Umbilical cord (tissue), 2 donors: ENCODE data around the gene MYL2. TPM values are rescaled to one million over a fixed set of nuclear protein-coding genes. Genes with fewer than 3 reads are reported as not detected.

Experiments used
- DNase-seq: peaks from one replicate; pipeline ENCODE4 v3.0.0-alpha.2; 2015; ENCODE audit warnings: low spot score
- total RNA-seq: library from RNA; depleted of rRNA; stranded (reverse); fragments of >200 nt; gene quantifications from one replicate; pipeline ENCODE4 v1.2.3, GENCODE V29; 2014; ENCODE audit warnings: low replicate concordance; ENCODE audit not compliant: insufficient read depth

Gene MYL2
- total RNA-seq, 1 donor from 2014 or later: not detected

DNA sequence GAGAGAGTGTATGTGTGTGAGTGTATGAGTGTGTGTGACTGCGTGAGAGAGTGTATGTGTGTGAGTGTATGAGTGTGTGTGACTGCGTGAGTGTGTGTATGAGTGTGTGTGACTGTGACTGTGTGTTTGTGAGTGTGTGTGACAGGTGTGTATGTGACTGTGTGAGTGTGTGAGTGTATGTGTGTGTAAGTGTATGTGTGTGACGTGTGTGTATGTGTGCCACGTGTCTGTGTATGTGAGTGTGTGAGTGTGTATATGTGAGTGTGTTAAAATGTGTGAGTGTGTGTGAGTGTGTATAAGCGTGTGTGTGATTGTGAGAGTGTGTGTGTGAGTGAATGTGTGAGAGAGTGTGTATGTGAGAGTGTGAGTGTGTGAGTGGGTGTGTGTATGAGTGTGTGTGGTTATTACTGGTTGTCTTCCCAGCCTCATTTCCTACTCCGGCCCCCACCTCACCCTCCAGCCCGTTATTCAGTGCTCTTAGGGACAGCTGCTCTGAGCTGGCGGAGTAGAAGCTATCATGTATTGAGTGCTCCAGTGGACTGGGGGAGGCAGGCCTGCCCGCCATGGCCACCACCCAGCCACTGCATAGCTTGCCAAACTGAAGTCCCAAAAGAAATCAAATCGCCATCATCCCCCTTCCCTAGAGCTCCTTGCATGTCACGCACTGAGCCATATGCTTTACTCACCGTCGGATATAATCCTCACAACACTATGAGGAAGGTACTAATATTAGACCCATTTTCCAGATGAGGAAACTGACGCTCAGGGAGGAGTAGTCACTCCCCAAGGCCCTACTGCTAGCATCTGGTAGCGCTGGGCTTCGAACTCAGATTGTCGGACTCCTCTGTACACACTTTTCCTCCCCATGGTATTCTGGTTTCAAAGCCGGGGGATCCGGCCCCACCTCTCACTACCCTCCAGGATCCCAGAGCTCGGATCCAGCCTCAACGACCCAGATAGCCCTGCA is 10.3 kb upstream of the MYL2 start:
- DNase-seq: no peak

- no peak for DNase-seq
Observed at GRCh38 chr12:110929818-110930217, 9.4 kb upstream of the MYL2 start.

GRCh38 chr12:110928700-110929099 is 8.3 kb upstream of the MYL2 start:
- no peak for DNase-seq

GRCh38 chr12:110927546-110927945 is 7.2 kb upstream of the MYL2 start:
- no peak for DNase-seq

GRCh38 chr12:110923692-110924334 is 3.4 kb upstream of the MYL2 start:
- DNase-seq: no peak

DNA sequence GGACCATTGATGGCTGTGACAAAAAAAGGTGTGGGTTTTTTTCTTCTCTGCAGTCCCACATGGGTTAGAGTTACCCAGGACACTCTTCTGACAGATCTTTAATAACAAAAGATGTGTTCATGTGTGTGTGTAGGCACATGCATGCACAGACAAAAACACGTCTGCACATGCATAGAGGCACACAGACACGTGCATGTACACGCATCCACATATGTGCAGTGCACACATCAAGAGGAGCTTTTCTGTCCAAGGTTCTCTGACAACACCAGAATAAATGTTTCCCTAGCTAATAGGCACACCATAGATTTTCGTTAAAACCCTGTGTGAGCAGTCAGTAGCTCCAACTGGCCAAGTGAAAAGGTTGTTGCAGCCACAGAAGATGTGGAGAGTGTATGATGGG is 2.8 kb upstream of the MYL2 start:
- no peak for DNase-seq

DNA sequence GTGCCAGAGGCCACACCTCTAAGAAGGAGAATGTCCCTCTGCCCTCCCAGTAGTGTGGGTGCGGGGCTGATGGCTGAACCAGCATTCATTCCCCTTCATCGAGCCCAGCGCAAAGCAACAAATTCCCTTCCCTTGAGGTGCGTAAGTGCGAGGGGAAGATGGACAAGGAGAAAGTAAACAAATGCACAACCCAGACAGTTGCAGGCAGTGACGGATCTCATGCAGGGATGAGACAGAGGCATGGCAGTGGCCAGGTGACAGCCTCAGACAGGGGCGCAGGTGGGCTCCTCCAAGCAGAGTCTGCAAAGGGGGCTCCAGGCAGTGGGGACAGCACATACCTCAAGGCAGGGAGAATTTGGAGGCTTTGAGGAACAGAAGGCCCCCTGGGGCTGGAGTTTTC is 2.3 kb upstream of the MYL2 start:
- no peak for DNase-seq

GRCh38 chr12:110921262-110921661 is 883 bp upstream of the MYL2 start:
- peak; percentile 4 for DNase-seq

GRCh38 chr12:110919720-110920119 is 659 bp downstream of the MYL2 start:
- no peak for DNase-seq

- no peak for DNase-seq
Observed at GRCh38 chr12:110917961-110918360, 2.4 kb downstream of the MYL2 start.

DNA sequence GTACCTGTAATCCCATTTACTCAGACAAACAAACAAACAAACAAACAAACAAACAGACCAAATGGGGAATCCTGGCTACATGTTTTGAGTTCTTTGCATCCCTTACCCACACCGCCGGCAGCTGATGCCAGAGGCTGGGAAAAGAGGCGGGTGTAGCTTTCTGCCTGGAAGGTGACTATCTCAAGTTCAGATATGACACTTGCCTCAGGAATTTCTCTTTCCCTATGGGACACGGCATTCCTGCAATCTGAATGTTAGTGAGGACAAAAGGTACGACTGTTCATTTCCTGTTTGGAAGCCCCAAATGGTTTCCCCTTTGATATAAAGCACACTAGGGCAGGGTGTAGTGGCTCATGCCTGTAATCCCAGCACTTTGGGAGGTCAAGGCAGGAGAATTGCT is 2.9 kb downstream of the MYL2 start:
- no peak for DNase-seq

DNA sequence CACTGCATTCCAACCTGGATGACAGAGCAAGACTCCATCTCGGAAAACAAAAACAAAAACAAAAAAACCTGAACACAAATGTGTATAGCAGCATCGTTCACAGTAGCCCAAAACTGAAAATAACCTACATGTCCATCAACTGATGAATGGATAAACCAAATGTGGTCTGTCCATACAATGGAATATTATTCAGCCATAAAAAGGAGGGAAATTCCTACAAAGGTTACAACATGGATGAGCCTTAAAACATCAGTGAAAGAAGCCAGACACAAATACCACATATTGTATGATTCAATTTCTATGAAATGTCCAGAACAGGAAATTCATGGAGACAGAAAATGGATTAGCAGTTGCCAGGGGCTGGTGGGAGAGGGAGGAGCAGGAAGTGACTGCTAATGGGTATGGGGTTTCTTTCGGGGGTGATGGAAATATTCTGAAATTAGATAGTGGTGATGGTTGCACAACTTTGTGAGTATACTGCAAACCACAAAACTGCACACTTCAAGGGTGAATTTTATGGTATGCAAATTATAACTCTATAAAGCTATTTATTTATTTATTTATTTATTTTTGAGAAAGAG is 4.0 kb downstream of the MYL2 start:
- DNase-seq: no peak

GRCh38 chr12:110913119-110914056 is 7.0 kb downstream of the MYL2 start:
- no peak for DNase-seq

DNA sequence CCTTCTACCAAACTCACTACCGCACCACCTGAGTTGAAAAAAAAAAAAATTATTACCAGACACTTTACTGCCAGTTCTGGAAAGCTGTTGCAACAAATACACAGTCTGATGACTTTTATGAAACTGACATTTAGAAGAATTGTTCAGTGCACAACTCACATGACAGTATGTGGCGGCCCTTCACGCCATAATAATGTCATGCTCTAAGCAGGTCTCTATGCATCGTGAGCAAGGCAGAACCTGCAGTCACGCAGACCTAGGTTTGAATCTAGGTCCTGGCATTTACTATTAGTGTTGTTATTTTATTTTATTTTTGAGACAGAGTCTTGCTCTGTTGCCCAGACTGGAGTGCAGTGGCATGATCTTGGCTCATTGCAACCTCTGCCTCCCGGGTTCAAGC is 8.1 kb downstream of the MYL2 start:
- DNase-seq: no peak

DNA sequence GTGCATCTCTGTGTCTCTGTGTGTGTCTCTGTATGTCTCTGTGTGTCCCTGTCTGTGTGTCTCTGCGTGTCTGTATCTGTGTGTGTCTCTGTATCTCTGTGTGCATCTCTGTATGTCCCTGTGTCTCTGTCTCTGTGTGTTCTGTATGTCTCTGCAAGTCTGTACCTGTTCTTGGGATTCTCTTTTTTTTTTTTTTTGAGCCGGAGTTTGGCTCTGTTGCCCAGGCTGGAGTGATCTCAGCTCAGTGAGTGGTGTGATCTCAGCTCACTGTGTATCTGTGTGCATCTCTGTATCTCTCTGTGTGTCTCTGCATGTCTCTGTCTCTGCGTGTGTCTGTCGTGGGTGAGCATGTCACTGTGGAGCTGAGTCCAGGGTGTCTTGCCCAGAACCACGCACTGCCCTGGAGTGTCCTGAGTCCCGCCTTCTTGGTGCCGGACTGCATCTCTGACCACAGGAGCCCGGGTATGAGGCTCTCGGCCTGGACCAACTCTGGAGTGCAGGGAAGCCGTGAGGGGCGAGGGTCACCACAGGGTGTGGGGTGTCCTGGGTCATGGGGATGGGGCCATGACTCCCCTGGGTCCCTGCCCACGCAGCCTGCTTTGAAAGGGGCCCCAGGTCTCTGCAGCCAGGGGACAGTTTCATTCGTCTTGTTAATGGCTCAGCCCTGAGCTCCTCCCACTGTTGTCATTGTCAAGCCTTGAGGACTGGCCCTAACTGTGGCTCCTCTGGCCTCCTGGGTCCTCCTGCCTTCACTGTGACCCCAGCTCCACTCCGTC is 11.8 kb downstream of the MYL2 start:
- no peak for DNase-seq

DNA sequence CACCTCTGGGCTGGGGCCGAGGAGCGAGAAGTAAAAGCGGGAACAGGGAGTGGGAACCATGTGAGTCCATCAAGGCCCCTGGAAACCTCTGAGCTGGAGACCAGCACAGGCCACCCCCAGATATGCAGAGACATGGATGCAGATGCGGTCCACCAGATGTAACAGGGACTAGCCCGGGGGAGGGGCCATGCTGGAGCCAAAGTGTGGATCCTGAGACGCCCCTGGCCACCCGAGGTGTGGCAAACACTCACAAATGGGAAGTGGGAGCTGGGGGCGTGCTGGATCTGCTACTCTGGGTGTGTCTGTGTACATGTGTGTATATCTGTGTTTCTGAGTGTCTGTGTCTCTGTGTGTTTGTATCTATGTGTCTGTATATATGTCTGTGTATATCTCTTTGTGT is 12.8 kb downstream of the MYL2 start:
- no peak for DNase-seq

DNA sequence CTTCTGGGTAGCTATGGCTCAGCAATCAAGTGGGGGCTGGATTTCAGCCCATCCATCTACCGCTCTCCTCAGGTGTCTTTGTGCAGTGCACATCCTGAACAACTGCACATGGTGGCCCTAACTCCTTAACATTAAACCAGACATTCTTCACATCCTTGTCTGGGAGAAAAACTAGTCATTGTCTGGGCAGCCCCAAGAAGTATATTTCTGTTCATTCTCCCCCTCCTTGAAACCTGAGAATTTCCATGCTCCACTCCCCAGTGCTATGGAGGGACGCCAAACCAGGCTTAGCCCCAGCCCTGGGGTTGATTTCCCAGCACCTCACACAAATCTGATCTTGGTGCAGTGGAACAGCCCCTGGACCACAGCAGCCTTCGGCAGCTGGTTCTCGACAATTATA is 13.4 kb downstream of the MYL2 start:
- DNase-seq: no peak

DNA sequence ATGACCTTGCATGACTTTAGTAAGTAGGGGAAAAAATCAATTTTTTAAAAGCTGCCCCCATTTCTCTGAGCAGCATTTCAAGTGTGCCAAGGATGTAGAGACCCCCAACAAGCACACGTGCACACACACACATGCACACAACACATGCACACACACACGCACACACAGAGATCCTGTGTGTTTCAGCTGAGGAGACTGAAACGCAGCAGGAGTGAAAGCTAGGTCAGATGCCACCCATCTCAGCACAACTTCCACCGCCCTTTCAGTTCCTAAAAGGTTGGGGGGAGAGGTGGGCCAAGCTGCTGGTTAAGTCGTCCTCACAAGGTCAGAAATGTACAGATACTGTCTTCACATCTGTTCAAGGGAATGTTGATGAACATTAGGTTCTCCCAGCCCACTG is 13.9 kb downstream of the MYL2 start:
- DNase-seq: no peak

- DNase-seq: no peak
Observed at GRCh38 chr12:110906083-110906482, 14.3 kb downstream of the MYL2 start.

DNA sequence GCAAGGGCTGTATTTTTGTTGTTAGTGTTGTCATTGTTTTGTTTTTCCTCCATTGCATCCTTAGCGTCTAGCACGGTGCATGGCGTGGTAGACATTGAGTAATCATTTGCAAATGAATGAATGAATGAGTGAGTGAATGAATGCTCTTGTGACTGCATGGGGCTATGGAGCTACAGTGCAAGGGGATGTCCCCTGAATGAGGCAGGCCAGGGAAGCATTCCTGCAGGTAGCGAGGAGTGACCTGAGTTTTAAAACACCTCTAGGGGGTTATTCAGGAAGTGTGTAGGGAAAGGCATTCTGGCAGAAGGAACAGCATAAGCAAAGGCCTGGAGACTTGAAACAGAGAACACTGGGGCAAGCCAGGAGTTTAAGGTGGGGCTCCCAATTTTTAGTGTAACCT is 16.9 kb downstream of the MYL2 start:
- no peak for DNase-seq

GRCh38 chr12:110901401-110901800 is 19.0 kb downstream of the MYL2 start:
- DNase-seq: no peak
